ENCODE results near the gene ZBTB20.

ZBTB20 gene

GRCh38 chr3:114864970-114865369 lies 282.1 kb downstream of the ZBTB20 start:
- DNase-seq, result no peak
- no peak overlapping the region for H3K4me3 ChIP-seq (ENCODE audit: low read depth in 1 of 2, low read length in 2 of 2)
- no peaks in the 10 kb centered on the region for H3K36me3 ChIP-seq (ENCODE audit: insufficient read depth, low read length)
- H3K4me2 ChIP-seq (ENCODE audit: insufficient read depth, low read length), result no peak overlapping the region
- peaks cover 16% of the 10 kb centered on the region for H3K4me1 ChIP-seq (ENCODE audit: insufficient read depth, low read length)
- no peak for ATAC-seq (ENCODE audit: insufficient read depth, low read depth)
- no peaks in the 10 kb centered on the region for H3K9me3 ChIP-seq (ENCODE audit: insufficient read depth, low read length, severe bottlenecking)
- no peak overlapping the region for H3K9ac ChIP-seq (ENCODE audit: low read depth, low read length)
- H3K27me3 ChIP-seq (ENCODE audit: insufficient read depth, low read length, poor library complexity), result no peaks in the 10 kb centered on the region
- H3K27ac ChIP-seq (ENCODE audit: low read length), result no peak overlapping the region
- H2AFZ ChIP-seq (ENCODE audit: low read depth, low read length), result no peak overlapping the region
- H3K79me2 ChIP-seq (ENCODE audit: insufficient read depth, low read length), result no peaks in the 10 kb centered on the region
- H4K20me1 ChIP-seq (ENCODE audit: insufficient read depth, low read length), result no peaks in the 10 kb centered on the region
- TF ChIP-seq, protein P1, sequence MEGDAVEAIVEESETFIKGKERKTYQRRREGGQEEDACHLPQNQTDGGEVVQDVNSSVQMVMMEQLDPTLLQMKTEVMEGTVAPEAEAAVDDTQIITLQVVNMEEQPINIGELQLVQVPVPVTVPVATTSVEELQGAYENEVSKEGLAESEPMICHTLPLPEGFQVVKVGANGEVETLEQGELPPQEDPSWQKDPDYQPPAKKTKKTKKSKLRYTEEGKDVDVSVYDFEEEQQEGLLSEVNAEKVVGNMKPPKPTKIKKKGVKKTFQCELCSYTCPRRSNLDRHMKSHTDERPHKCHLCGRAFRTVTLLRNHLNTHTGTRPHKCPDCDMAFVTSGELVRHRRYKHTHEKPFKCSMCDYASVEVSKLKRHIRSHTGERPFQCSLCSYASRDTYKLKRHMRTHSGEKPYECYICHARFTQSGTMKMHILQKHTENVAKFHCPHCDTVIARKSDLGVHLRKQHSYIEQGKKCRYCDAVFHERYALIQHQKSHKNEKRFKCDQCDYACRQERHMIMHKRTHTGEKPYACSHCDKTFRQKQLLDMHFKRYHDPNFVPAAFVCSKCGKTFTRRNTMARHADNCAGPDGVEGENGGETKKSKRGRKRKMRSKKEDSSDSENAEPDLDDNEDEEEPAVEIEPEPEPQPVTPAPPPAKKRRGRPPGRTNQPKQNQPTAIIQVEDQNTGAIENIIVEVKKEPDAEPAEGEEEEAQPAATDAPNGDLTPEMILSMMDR (IDR thresholded peaks at IDR 0.05; ENCODE audit: borderline replicate concordance, extremely low read depth, low read length, poor library complexity, severe bottlenecking), result no peak
- no peak for TF ChIP-seq EZH2 (IDR thresholded peaks at IDR 0.05; ENCODE audit: borderline replicate concordance, low read depth, low read length, severe bottlenecking)

GRCh38 chr3:114863848-114864247 lies 283.2 kb downstream of the ZBTB20 start:
- Histone ChIP-seq H3K4me3 (ENCODE audit: low read depth in 1 of 2, low read length in 2 of 2) (peak overlapping the region; percentile 9 to 37; a peak in 1 of 4 replicates), H2AFZ (ENCODE audit: low read depth, low read length) (no peak overlapping the region)
- no peak for TF ChIP-seq EZH2 (IDR thresholded peaks at IDR 0.05; ENCODE audit: borderline replicate concordance, low read depth, low read length, severe bottlenecking)
- TF ChIP-seq, protein P1 (IDR thresholded peaks at IDR 0.05; ENCODE audit: borderline replicate concordance, extremely low read depth, low read length, poor library complexity, severe bottlenecking), result no peak

GRCh38 chr3:114861666-114862065 lies 285.4 kb downstream of the ZBTB20 start:
- no peak overlapping the region for H3K9ac ChIP-seq (ENCODE audit: low read depth, low read length)
- no peak for DNase-seq

More at GRCh38 chr3:114863848-114864247, 283.2 kb downstream of the ZBTB20 start:
- Histone ChIP-seq H3K9ac (ENCODE audit: low read depth, low read length) (peak overlapping the region; percentile 11; the same call in 1 of the 2 replicates), H3K27ac (ENCODE audit: low read length) (peak overlapping the region; percentile 34), H4K20me1 (ENCODE audit: insufficient read depth, low read length) (no peaks in the 10 kb centered on the region), H3K36me3 (ENCODE audit: insufficient read depth, low read length) (no peaks in the 10 kb centered on the region), H3K4me1 (ENCODE audit: insufficient read depth, low read length) (peaks cover 16% of the 10 kb centered on the region), H3K79me2 (ENCODE audit: insufficient read depth, low read length) (no peaks in the 10 kb centered on the region), H3K27me3 (ENCODE audit: insufficient read depth, low read length, poor library complexity) (no peaks in the 10 kb centered on the region), H3K9me3 (ENCODE audit: insufficient read depth, low read length, severe bottlenecking) (no peaks in the 10 kb centered on the region), H3K4me2 (ENCODE audit: insufficient read depth, low read length) (peak overlapping the region; percentile 57)
- DNase-seq, result no peak
- ATAC-seq (ENCODE audit: insufficient read depth, low read depth), result peak; percentile 63

More at GRCh38 chr3:114861666-114862065, 285.4 kb downstream of the ZBTB20 start:
- Histone ChIP-seq H3K4me1 (ENCODE audit: insufficient read depth, low read length) (peaks cover 16% of the 10 kb centered on the region), H3K9me3 (ENCODE audit: insufficient read depth, low read length, severe bottlenecking) (no peaks in the 10 kb centered on the region), H3K36me3 (ENCODE audit: insufficient read depth, low read length) (no peaks in the 10 kb centered on the region), H3K4me3 (ENCODE audit: low read depth in 1 of 2, low read length in 2 of 2) (no peak overlapping the region), H4K20me1 (ENCODE audit: insufficient read depth, low read length) (no peaks in the 10 kb centered on the region), H3K79me2 (ENCODE audit: insufficient read depth, low read length) (no peaks in the 10 kb centered on the region), H3K27ac (ENCODE audit: low read length) (no peak overlapping the region), H3K27me3 (ENCODE audit: insufficient read depth, low read length, poor library complexity) (no peaks in the 10 kb centered on the region), H3K4me2 (ENCODE audit: insufficient read depth, low read length) (no peak overlapping the region), H2AFZ (ENCODE audit: low read depth, low read length) (no peak overlapping the region)
- no peak for ATAC-seq (ENCODE audit: insufficient read depth, low read depth)
- TF ChIP-seq EZH2 (IDR thresholded peaks at IDR 0.05; ENCODE audit: borderline replicate concordance, low read depth, low read length, severe bottlenecking), result no peak
- TF ChIP-seq, protein P1 (IDR thresholded peaks at IDR 0.05; ENCODE audit: borderline replicate concordance, extremely low read depth, low read length, poor library complexity, severe bottlenecking), result no peak

Measured in DND-41 (cell line).